ENCODE measurements around the gene L3HYPDH.

GRCh38 chr14:59425322-59425935, 58.8 kb downstream of the L3HYPDH start:
- no peak for TF ChIP-seq EP300 (IDR thresholded peaks at IDR 0.05; ENCODE audit: borderline replicate concordance)
- TF ChIP-seq REST (IDR thresholded peaks at IDR 0.05; ENCODE audit: low read depth): no peak
- TF ChIP-seq CEBPB (IDR thresholded peaks at IDR 0.05): no peak
- TF ChIP-seq TAF1 (IDR thresholded peaks at IDR 0.05; ENCODE audit: low read depth): no peak
- no peak for TF ChIP-seq MAX (IDR thresholded peaks at IDR 0.05)
- no peak for TF ChIP-seq TEAD4 (IDR thresholded peaks at IDR 0.05)
- no peak for TF ChIP-seq RAD21 (IDR thresholded peaks at IDR 0.05; ENCODE audit: low read depth)
- no peak for TF ChIP-seq TCF12 (IDR thresholded peaks at IDR 0.05; ENCODE audit: low read depth)
- TF ChIP-seq CREB1 (IDR thresholded peaks at IDR 0.05; ENCODE audit: low read depth): no peak
- no peak for TF ChIP-seq FOXM1 (IDR thresholded peaks at IDR 0.05; ENCODE audit: borderline replicate concordance, low read depth)
- no peak for TF ChIP-seq YY1 (IDR thresholded peaks at IDR 0.05; ENCODE audit: low read depth)
